HL-60 (cell line): ENCODE measurements around the gene LIPI.

Experiments used
- GABPA ChIP-seq: IDR thresholded peaks from 2 replicates; pipeline ENCODE4 v1.6.1; 2012; ENCODE audit warnings: low read depth
- POLR2AphosphoS5 ChIP-seq: IDR thresholded peaks from 2 replicates; pipeline ENCODE4 v1.6.1; 2012; ENCODE audit warnings: low read depth
- TF ChIP-seq, protein P1 (sequence below): IDR thresholded peaks from one replicate; pipeline ENCODE4 v1.5.1; 2011; ENCODE audit warnings: low read length, control low read depth, inconsistent platforms; ENCODE audit not compliant: insufficient read depth
- TF ChIP-seq, protein P2 (sequence below): IDR thresholded peaks from 2 replicates; pipeline ENCODE4 v1.6.1; 2012; ENCODE audit warnings: low read depth; ENCODE audit not compliant: insufficient replicate concordance

DNA sequence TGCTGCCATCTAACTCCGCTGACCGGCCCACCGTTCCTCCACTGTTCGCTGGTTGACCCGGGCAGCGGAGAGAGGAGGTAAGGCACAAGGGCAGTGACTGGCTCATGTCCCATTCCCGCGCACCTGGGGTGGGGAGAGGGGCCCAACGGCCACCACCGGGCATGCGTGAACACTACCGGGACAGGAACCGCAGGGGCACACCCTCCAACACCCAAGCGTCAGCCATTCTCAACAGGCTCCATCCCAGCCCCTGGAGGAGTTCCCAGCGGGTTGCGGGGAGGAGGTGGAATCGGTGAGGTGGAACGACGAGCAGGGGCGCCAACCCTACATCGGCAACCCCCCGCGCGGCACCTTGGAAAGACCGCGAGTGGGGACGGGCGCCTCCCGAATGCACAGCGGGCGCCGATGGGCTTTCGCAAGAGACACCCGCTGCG lies 126.7 kb downstream of the LIPI start:
- TF ChIP-seq, protein P1, sequence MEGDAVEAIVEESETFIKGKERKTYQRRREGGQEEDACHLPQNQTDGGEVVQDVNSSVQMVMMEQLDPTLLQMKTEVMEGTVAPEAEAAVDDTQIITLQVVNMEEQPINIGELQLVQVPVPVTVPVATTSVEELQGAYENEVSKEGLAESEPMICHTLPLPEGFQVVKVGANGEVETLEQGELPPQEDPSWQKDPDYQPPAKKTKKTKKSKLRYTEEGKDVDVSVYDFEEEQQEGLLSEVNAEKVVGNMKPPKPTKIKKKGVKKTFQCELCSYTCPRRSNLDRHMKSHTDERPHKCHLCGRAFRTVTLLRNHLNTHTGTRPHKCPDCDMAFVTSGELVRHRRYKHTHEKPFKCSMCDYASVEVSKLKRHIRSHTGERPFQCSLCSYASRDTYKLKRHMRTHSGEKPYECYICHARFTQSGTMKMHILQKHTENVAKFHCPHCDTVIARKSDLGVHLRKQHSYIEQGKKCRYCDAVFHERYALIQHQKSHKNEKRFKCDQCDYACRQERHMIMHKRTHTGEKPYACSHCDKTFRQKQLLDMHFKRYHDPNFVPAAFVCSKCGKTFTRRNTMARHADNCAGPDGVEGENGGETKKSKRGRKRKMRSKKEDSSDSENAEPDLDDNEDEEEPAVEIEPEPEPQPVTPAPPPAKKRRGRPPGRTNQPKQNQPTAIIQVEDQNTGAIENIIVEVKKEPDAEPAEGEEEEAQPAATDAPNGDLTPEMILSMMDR, result no peak
- TF ChIP-seq, protein P2, sequence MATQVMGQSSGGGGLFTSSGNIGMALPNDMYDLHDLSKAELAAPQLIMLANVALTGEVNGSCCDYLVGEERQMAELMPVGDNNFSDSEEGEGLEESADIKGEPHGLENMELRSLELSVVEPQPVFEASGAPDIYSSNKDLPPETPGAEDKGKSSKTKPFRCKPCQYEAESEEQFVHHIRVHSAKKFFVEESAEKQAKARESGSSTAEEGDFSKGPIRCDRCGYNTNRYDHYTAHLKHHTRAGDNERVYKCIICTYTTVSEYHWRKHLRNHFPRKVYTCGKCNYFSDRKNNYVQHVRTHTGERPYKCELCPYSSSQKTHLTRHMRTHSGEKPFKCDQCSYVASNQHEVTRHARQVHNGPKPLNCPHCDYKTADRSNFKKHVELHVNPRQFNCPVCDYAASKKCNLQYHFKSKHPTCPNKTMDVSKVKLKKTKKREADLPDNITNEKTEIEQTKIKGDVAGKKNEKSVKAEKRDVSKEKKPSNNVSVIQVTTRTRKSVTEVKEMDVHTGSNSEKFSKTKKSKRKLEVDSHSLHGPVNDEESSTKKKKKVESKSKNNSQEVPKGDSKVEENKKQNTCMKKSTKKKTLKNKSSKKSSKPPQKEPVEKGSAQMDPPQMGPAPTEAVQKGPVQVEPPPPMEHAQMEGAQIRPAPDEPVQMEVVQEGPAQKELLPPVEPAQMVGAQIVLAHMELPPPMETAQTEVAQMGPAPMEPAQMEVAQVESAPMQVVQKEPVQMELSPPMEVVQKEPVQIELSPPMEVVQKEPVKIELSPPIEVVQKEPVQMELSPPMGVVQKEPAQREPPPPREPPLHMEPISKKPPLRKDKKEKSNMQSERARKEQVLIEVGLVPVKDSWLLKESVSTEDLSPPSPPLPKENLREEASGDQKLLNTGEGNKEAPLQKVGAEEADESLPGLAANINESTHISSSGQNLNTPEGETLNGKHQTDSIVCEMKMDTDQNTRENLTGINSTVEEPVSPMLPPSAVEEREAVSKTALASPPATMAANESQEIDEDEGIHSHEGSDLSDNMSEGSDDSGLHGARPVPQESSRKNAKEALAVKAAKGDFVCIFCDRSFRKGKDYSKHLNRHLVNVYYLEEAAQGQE, result no peak
- no peak for TF ChIP-seq GABPA
- TF ChIP-seq POLR2AphosphoS5, result no peak
